Mesenchymal stem cell (in vitro differentiated cells and primary cell): ENCODE results near the gene VPS41.

Source experiments
- DNase-seq: peaks from one replicate; pipeline ENCODE4 v3.0.0-alpha.2; 2013
- H2AFZ ChIP-seq: one replicate; pipeline ENCODE4 v1.6.1; 2013; ENCODE audit warnings: low read depth, mild to moderate bottlenecking, control low read depth, inconsistent platforms, low read length, moderate library complexity
- H2AK5ac ChIP-seq: 2 replicates; pipeline ENCODE4 v1.6.1; 2013; ENCODE audit warnings: low read length, moderate library complexity, mild to moderate bottlenecking, inconsistent platforms; ENCODE audit not compliant: severe bottlenecking
- H2BK120ac ChIP-seq: one replicate; pipeline ENCODE4 v1.6.1; 2013; ENCODE audit warnings: low read depth, mild to moderate bottlenecking, inconsistent platforms, low read length, moderate library complexity
- H2BK12ac ChIP-seq, 2 experiments: one replicate each; pipeline ENCODE4 v1.6.1; 2013; ENCODE audit warnings: inconsistent platforms in 2 of 2, low read length in 2 of 2, mild to moderate bottlenecking in 2 of 2, moderate library complexity in 2 of 2, control low read depth in 1 of 2
- H2BK15ac ChIP-seq: one replicate; pipeline ENCODE4 v1.6.1; 2013; ENCODE audit warnings: mild to moderate bottlenecking, low read depth, inconsistent platforms; ENCODE audit not compliant: poor library complexity, severe bottlenecking
- H2BK5ac ChIP-seq: 2 replicates; pipeline ENCODE4 v1.6.1; 2013; ENCODE audit warnings: low read depth, mild to moderate bottlenecking, low read length, control low read depth, inconsistent platforms; ENCODE audit not compliant: poor library complexity, severe bottlenecking
- H3K14ac ChIP-seq, 2 experiments: one replicate each; pipeline ENCODE4 v1.6.1; 2013; ENCODE audit warnings: inconsistent platforms in 2 of 2, low read length in 2 of 2, control low read depth in 1 of 2, mild to moderate bottlenecking in 1 of 2, moderate library complexity in 1 of 2
- H3K18ac ChIP-seq, 2 experiments: one replicate each; pipeline ENCODE4 v1.6.1; 2013; ENCODE audit warnings: inconsistent platforms in 2 of 2, low read length in 2 of 2, control low read depth in 1 of 2, low read depth in 1 of 2, mild to moderate bottlenecking in 1 of 2
- H3K23ac ChIP-seq, 2 experiments: one replicate each; pipeline ENCODE4 v1.6.1; 2013; ENCODE audit warnings: inconsistent platforms in 2 of 2, low read length in 2 of 2, mild to moderate bottlenecking in 2 of 2, moderate library complexity in 2 of 2, control low read depth in 1 of 2
- H3K27ac ChIP-seq: 2 replicates; pipeline ENCODE4 v1.5.1; 2013; ENCODE audit warnings: mild to moderate bottlenecking, moderate library complexity, low read length, control low read depth, inconsistent platforms; ENCODE audit not compliant: poor library complexity, severe bottlenecking
- H3K27me3 ChIP-seq, 2 experiments: 2 replicates each; pipeline versions ENCODE4 v1.6.1 to v1.7.0; 2013; ENCODE audit warnings: low read length in 2 of 2, mild to moderate bottlenecking in 2 of 2, moderate library complexity in 2 of 2, control low read depth in 1 of 2, inconsistent platforms in 1 of 2; ENCODE audit not compliant: control insufficient read depth in 1 of 2, insufficient read depth in 1 of 2
- H3K36me3 ChIP-seq, 2 experiments: 2 replicates each; pipeline versions ENCODE4 v1.6.1 to v1.7.0; 2013; ENCODE audit warnings: low read length in 2 of 2, control low read depth in 1 of 2, inconsistent platforms in 1 of 2, low read depth in 1 of 2, mild to moderate bottlenecking in 1 of 2; ENCODE audit not compliant: insufficient read depth in 2 of 2, control insufficient read depth in 1 of 2
- H3K4ac ChIP-seq, 2 experiments: one replicate each; pipeline ENCODE4 v1.6.1; 2013; ENCODE audit warnings: inconsistent platforms in 2 of 2, low read length in 2 of 2, mild to moderate bottlenecking in 2 of 2, moderate library complexity in 2 of 2, control low read depth in 1 of 2, low read depth in 1 of 2
- H3K4me1 ChIP-seq: 2 replicates; pipeline ENCODE4 v1.6.1; 2013; ENCODE audit warnings: low read depth, low read length, control low read depth; ENCODE audit not compliant: control insufficient read depth, insufficient read depth
- H3K4me2 ChIP-seq: 2 replicates; pipeline ENCODE4 v1.6.1; 2013; ENCODE audit warnings: low read length, mild to moderate bottlenecking, inconsistent platforms; ENCODE audit not compliant: poor library complexity, severe bottlenecking
- H3K4me3 ChIP-seq, 2 experiments: 2 replicates each; pipeline versions ENCODE4 v1.5.1 to v1.7.0; 2013; ENCODE audit warnings: low read length in 2 of 2, mild to moderate bottlenecking in 2 of 2, control low read depth in 1 of 2, low read depth in 1 of 2; ENCODE audit not compliant: insufficient read depth in 1 of 2
- H3K79me1 ChIP-seq: replicated peaks from 2 replicates; pipeline ENCODE4 v1.6.1; 2013; ENCODE audit warnings: mild to moderate bottlenecking, control low read depth, low read length, inconsistent platforms; ENCODE audit not compliant: poor library complexity, severe bottlenecking
- H3K9ac ChIP-seq: 2 replicates; pipeline ENCODE4 v1.7.0; 2013; ENCODE audit warnings: mild to moderate bottlenecking, low read length, moderate library complexity
- H3K9me3 ChIP-seq: 2 replicates; pipeline ENCODE4 v1.7.0; 2013; ENCODE audit warnings: mild to moderate bottlenecking, low read length; ENCODE audit not compliant: control insufficient read depth
- H4K8ac ChIP-seq: one replicate; pipeline ENCODE4 v1.6.1; 2013; ENCODE audit warnings: inconsistent platforms, mild to moderate bottlenecking, low read length, moderate library complexity
- H4K91ac ChIP-seq: one replicate; pipeline ENCODE4 v1.6.1; 2013; ENCODE audit warnings: mild to moderate bottlenecking, low read length, inconsistent platforms
- WGBS: methylation state at CpG from one replicate; pipeline ENCODE4 v1.1.7; 2013; ENCODE audit warnings: mixed read lengths; 5-methylcytosine and 5-hydroxymethylcytosine counted together

Gene VPS41

DNA sequence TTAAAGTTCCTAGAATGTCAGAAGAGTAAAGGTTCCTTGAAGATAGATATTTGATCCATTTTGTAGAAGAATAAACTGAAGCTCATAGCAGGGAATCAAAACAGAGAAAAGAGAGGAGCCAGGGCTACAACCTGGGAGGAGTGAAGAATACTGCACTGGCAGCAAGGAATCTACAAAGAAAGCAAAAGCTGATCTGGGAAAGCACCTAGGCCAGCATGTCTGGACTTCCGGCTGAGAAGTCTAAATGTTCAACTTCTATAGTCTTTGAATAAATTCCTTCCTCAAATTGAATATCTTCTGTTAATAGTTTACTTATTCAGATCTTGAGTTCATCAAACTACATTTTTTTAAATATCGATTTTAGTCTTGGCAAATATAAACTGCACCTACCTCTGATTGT lies 78.2 kb downstream of the VPS41 start:
- DNase-seq, result no peak
- Histone ChIP-seq H3K4me3 (peak overlapping the region in 1 of 2 experiments; percentile 66), H2AK5ac (no peak overlapping the region), H3K23ac (no peak overlapping the region), H3K4me1 (peaks cover 3% of the 10 kb centered on the region), H3K4ac (no peak overlapping the region), H2BK5ac (no peak overlapping the region), H3K79me1 (peaks cover 10% of the 10 kb centered on the region), H4K8ac (no peak overlapping the region), H2BK12ac (no peak overlapping the region), H3K14ac (no peak overlapping the region), H4K91ac (no peak overlapping the region), H2BK15ac (no peak overlapping the region), H3K9ac (peak overlapping the region; percentile 77), H3K9me3 (no peaks in the 10 kb centered on the region), H3K27me3 (no peaks in the 10 kb centered on the region), H3K18ac (no peak overlapping the region), H3K4me2 (no peak overlapping the region), H2AFZ (no peak overlapping the region), H3K36me3 (no peaks in the 10 kb centered on the region), H3K27ac (peak overlapping the region; percentile 64), H2BK120ac (no peak overlapping the region)
- no CpG with 5 or more reads among the region's 2 CpGs for WGBS

DNA sequence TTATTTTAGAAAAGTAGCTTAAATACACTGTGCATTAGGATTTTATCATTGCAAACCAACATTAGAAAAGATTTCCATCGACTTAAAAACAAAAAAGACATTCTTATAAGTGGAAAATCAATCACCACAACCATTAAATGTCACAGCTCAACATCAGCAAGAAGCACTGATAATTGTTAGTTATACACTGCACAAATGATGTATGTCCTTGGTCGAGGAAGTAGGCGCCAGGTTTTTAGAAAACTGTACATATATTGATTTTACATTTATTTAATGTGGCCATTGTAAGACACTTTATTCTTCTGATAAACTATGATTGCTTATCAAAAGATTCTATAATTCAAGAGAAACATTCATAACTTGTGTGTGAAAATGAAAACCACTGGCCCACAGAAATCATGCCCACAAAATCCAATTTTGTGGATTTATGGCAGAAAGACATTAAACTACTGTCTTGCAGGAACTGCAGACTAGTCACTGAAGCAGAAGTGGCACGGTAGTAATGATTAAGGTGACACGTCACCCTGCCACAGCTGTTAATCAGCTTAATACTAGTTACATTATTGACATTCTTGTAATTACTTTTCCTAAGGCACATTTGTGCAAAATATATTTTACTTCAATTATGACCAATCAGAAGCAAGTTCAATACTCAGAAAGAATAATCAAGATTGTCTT lies 79.4 kb downstream of the VPS41 start:
- Histone ChIP-seq H3K9ac (no peak overlapping the region), H2AFZ (no peak overlapping the region), H2BK15ac (no peak overlapping the region), H3K4me2 (no peak overlapping the region), H3K4me3 (no peak overlapping the region), H3K36me3 (no peaks in the 10 kb centered on the region), H4K8ac (no peak overlapping the region), H2BK5ac (no peak overlapping the region), H3K23ac (no peak overlapping the region), H3K4me1 (peaks cover 5% of the 10 kb centered on the region), H3K27ac (no peak overlapping the region), H3K79me1 (peaks cover 14% of the 10 kb centered on the region), H3K4ac (no peak overlapping the region), H2BK120ac (no peak overlapping the region), H2BK12ac (no peak overlapping the region), H2AK5ac (no peak overlapping the region), H4K91ac (no peak overlapping the region), H3K9me3 (no peaks in the 10 kb centered on the region), H3K14ac (no peak overlapping the region), H3K27me3 (no peaks in the 10 kb centered on the region), H3K18ac (no peak overlapping the region)
- no peak for DNase-seq
- 65% methylated on average over 2 of the region's 5 CpGs for WGBS

DNA sequence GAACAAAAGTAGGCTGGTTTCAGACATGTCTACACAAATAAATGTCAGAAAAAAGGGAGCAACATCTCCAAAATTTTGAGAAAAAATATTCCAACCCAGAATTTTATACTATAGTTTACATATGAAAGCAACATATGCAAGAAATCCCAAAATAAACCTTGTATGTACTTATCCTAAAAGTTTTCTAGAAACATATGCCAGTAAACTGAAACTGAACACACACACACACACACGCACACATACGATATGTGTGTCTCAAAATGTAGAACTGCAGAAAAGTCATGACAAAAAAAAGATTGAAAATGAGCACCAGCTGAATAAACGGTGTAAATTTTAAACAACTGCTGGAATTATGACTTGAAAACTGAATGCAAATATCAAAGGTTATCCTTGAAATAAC lies 81.0 kb downstream of the VPS41 start:
- Histone ChIP-seq H3K4me1 (peaks cover 5% of the 10 kb centered on the region), H2BK120ac (no peak overlapping the region), H3K4me3 (no peak overlapping the region), H3K4me2 (no peak overlapping the region), H2AK5ac (no peak overlapping the region), H2BK15ac (no peak overlapping the region), H3K36me3 (no peaks in the 10 kb centered on the region), H4K91ac (no peak overlapping the region), H3K14ac (no peak overlapping the region), H3K9me3 (peaks cover 9% of the 10 kb centered on the region), H3K79me1 (peaks cover 16% of the 10 kb centered on the region), H3K27me3 (no peaks in the 10 kb centered on the region), H3K4ac (no peak overlapping the region), H2BK12ac (no peak overlapping the region), H3K27ac (no peak overlapping the region), H2BK5ac (no peak overlapping the region), H3K18ac (no peak overlapping the region), H3K9ac (no peak overlapping the region), H3K23ac (no peak overlapping the region), H4K8ac (no peak overlapping the region), H2AFZ (no peak overlapping the region)
- no peak for DNase-seq
- WGBS, result 100% methylated on average over 1 of the region's 3 CpGs

DNA sequence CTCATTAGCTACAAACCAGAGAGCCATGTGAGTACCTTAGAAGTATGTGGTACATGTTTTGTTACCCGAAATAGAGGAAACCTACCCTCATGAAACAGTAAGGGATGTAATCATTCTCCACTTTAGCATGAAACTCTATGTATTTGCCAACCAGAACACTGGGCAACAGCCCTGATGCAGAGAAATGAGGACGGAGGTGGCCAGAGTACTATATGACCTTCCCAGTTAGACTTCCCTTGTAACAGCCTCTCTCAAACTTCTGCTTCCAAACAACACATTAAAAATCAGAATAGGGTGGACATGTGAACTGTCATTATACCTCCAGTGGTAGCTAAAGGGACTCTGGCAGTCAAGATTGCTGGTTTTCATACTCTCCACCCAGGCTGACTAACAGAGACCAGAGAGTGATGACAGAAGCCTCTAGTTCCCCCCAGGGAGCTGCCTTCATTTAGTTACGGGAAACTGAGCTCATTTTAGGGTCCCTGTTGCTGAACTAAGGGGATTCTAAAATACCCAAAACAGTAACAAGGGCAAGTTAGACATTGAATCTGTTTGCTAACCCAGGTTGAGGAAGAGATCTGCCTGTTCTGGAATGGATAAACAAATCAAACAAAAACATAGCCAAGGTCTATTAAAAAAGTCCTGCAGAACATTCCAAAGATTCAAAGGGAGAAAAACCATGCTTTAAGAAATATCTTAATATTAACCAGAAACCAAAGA lies 83.1 kb downstream of the VPS41 start:
- Histone ChIP-seq H2BK15ac (no peak overlapping the region), H2BK12ac (no peak overlapping the region), H3K18ac (no peak overlapping the region), H2AFZ (no peak overlapping the region), H4K8ac (no peak overlapping the region), H3K36me3 (peaks cover 0 to 2% of the 10 kb centered on the region in 2 experiments), H3K4me3 (no peak overlapping the region), H3K4ac (no peak overlapping the region), H2BK120ac (no peak overlapping the region), H3K9ac (peak overlapping the region; percentile 62), H3K14ac (no peak overlapping the region), H3K9me3 (peaks cover 15% of the 10 kb centered on the region), H2BK5ac (no peak overlapping the region), H3K4me1 (peaks cover 5% of the 10 kb centered on the region), H4K91ac (no peak overlapping the region), H3K79me1 (peaks cover 13% of the 10 kb centered on the region), H3K23ac (no peak overlapping the region), H2AK5ac (no peak overlapping the region), H3K27ac (no peak overlapping the region), H3K27me3 (no peaks in the 10 kb centered on the region), H3K4me2 (no peak overlapping the region)
- peak; percentile 9 for DNase-seq
- WGBS, result 93% methylated on average over 2 of the region's 3 CpGs
